HG03378 (cell line): ENCODE data around the gene GABRG3.

Experiments used
- ATAC-seq: cut with Tn5 transposase; IDR thresholded peaks from one replicate; pipeline ENCODE4 v1.9.1; 2021; ENCODE audit warnings: mild to moderate bottlenecking, moderate library complexity; ENCODE audit not compliant: unreplicated experiment

GABRG3 gene

DNA sequence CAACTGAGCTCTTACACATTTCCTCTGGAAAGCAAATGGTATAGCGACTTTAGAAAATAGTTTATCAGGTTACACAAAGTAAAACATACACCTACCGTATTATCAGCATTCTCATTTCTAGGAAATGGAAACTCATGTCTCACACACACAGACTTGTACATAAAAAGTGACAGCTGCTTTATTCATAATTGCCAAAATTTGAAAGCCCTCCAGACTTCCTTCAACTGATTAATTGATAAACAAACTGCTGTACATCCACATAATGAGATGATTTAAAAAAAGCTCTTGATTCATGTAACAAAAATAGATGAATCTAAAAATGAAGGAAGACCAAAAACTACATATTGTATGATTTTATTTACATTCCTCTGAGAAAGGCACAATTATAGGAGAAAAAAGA is 425.5 kb downstream of the GABRG3 start:
- no peak for ATAC-seq

DNA sequence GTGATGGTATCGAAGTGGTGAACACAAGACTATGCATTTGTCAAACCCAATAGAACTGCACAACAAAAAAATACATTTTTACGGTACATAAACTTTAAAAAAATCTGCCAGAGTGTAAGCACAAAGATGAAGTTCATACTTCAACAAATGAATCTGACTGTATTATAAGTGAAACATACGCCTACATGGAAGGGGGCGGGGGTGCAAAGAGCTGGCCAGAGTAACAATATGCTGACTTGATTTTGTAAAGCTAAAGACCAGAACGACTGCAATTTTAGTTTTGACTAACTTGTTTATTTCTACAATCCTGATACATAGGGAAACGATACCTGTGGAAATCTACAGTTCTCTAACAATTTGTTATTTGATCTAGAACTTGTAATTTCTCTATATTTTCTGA is 426.0 kb downstream of the GABRG3 start:
- ATAC-seq = no peak

DNA sequence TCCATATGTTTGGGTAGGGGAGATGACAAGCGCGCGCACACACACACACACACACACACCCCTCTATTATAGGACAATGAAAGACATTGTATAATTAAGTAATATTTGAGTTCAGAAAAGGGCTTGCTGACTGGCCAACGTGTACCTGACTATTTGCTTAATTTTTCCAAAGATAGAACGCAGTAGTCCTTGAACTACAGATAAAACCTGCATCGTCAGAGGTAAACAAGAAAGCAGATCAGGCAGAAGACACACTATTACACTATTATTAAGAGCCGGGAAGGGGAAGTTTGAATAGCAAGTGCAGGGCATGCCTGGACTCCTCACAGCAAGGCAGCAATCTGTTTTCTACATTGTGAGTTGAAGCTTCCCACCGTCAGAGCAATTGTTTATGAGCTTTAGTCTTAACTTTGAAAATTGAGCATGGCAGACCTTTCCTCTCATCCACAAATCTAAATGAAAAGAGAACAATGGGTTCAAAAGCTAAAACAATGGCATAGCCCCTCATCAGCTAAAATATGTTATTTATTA is 427.7 kb downstream of the GABRG3 start:
- ATAC-seq = no peak

DNA sequence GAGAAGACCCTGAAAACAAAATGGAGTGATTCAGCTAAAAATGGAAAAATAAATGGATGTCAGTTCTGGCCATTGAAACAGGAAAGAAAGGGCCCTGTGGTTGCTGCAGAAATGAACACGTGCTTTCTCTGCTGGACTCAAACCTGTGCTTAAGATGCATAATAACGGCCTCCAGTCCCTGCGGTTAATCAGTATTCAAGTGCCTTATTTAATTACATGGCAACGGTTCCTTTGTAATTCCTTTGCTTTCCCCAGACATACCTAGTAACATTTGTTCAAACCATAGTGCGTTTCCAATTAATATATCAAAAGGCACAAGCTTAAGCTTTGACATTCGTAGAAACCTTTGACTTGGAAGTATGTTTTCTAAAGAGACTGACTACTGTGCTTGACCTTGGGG is 428.3 kb downstream of the GABRG3 start:
- no peak for ATAC-seq

DNA sequence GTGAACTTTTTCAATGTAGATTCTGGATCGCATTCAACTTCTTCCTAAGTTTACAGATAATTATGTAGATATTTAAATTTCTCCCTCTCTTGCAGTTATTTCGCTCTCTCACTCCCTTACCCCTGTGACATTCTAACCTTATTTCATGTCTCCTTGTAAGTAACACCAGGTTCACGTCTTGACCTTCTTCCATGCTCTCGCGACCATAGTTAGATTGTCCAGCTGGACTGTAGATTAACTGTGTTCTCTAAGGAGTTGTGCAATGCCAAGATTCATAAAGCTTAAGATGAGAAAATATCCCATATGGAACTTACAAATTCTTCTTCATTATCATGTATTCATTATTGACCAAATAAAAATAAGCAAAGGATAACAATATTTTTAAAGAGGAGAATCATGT is 430.5 kb downstream of the GABRG3 start:
- ATAC-seq = no peak

DNA sequence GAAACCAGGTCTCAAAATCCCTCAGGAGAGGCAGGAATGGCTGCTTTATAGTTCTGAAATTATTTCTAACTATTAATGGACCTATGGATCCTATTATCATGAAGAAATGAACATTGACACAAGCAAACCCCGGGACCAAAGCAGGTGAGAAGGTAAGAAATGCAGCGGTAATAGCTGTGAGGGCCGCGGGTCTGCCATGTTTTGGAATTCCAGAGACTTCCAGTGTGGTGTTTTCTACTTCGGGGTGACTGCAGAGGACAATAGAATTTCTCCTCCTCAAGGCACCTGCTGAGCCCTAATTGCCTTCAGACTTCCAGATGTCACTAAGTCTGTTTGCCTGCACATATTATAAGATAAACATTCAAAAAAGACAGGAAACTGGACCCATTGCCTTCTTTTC is 437.4 kb downstream of the GABRG3 start:
- no peak for ATAC-seq

DNA sequence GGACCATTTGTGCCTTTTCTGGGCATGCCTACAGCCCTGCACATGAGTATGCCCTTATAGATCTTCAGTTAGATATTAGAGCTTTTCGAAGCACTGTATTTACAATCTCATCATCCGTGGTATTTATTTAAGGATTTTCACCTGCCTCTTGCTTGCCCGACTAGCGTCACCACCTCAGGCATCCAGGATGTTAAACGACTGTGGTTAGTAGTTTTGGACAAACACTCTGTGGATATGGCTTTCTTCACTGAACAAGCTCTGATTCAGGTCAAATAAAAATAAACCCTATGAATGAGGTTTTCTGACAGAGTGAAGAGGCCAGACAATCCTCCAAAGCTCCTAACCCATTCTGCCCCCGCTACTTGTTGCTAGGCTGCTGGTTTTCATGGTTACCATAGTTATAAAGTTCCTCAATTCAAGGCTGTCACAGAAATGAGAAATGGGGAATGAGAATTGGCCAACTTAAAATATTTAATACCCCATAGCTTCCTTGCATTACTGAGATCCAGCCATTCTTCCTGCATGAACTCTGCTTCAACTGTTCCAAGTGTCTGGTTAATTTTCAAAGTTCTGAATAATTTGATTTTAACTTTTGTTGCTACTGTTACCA is 440.1 kb downstream of the GABRG3 start:
- ATAC-seq = no peak

GRCh38 chr15:27412415-27412814 is 441.4 kb downstream of the GABRG3 start:
- ATAC-seq = no peak

- ATAC-seq = no peak
Observed at GRCh38 chr15:27414168-27414870, 443.3 kb downstream of the GABRG3 start.

GRCh38 chr15:27418726-27419125 is 447.7 kb downstream of the GABRG3 start:
- no peak for ATAC-seq

- ATAC-seq = no peak
Observed at GRCh38 chr15:27422997-27423396, 452.0 kb downstream of the GABRG3 start.

DNA sequence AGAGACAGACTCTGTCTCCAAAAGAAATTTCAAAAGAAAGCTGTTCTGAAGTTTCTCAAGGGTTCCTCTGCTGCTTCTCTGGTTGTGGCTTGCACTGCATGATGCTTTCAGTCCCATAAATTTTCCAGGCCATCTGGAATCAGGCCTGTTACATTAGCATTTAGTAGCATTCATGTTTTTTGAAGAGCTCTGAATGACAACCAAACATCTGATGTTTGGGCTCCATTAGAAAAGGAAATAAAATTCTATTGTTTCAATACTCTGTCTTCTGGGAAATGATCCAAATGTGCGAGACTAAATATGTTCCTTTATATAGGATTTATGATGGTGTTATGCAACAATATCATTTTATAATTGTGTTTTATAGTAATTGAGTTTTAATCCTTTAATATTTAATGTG is 455.8 kb downstream of the GABRG3 start:
- ATAC-seq = no peak

DNA sequence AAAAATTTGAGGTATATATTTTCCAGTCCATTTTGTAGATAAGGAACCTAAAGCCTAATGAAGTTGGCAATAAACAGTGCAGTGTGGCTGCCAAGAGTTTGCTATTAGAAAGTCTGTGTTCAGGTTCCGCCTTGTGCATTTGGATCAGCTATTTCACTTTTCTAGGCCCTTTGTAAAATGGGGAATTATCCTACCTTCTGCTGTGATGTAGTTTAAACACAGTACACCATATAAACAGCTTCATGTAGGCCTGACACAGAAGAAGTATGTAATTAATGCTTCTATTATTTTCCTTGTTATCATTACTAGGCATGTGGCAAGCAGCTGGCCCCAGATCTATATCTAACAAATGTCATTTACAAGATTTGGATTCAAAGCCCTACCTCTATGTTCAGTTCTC is 456.3 kb downstream of the GABRG3 start:
- ATAC-seq = no peak

DNA sequence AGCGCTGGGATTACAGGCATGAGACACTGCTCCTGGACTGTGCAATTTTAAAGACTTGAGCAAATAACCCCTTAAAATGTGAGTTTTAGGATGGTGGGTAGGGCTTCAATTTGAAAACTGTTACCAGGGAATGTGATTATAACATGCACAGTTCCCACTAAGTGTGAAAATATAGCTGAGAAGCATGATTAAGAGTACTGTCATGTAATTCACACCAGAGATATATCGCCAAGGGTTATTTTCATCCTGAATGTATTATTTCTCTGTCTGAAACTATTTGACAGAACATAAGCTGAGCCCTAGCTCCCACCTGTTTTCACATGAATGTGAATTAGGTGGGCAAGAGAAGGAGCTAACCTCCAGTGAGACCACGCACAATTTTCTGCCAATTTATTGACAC is 457.2 kb downstream of the GABRG3 start:
- ATAC-seq = no peak

- ATAC-seq = no peak
Observed at GRCh38 chr15:27429577-27429976, 458.6 kb downstream of the GABRG3 start.

- ATAC-seq = no peak
Observed at GRCh38 chr15:27433604-27434003, 462.6 kb downstream of the GABRG3 start.

GRCh38 chr15:27438403-27439375 is 467.7 kb downstream of the GABRG3 start:
- no peak for ATAC-seq

DNA sequence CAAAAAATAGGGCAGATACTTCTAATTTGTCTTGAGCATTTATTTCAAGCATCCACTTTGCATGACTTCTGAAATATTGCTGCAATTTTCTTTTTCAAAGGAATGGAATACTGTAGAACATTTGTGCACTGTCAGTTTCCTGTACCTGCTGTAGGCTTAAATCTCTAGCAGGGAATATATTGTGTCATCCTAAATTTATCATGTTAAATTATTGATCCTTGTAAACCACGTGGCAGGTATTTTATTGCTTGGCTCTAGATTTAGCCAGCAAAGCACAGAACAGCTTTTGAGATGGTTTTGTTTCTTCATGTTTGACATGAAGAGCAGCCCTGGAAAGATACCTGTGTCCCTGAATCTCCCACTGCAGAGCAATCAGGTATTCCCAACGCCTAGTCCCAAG is 470.1 kb downstream of the GABRG3 start:
- ATAC-seq = no peak

DNA sequence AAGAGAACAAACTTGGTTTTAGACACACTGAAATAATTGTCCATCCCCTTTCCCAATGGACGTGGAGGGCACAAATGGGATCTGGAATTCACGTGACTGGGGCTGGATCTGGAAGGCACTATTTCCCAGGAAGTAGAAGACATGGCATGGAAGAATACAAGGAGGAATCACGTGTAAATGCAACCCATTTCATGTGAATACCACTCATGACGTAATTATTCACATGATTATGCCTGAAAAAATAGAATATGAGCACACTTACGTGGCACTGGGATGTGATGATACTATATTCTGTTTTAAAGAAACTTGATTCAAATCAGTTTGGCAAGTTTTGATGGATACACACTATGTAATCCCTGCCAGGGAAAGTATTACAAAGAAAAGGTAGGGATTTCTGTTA is 477.3 kb downstream of the GABRG3 start:
- ATAC-seq = no peak

- ATAC-seq = no peak
Observed at GRCh38 chr15:27448986-27449385, 478.0 kb downstream of the GABRG3 start.

DNA sequence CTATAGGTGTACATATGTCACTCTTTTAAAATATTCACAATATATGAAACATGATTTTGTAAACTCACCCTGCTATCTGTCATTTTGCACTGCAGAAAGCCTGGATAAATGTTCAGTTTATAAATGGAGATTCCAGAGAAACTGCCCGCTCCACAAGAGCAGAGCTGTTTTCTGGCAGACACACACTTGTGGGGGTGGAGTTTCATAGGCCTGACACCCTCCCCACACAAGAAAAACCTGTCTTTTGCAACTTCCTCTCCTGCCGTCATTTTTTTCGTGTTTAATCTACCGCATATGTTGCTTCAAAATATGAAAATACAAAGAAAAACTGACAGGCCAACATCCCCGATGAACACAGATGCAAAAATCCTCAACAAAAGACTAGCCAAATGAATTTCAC is 479.0 kb downstream of the GABRG3 start:
- ATAC-seq = no peak
